CD4-positive, alpha-beta T cell treated with Interleukin-15 for 4 hours (primary cell): ENCODE measurements around the gene INSRR.
A peak's percentile ranks its signal among the peaks of the same experiment; 100 is the strongest.

Experiments
- DNase-seq: peaks from one replicate; pipeline ENCODE4 v3.0.0-alpha.2; 2020; ENCODE audit warnings: low spot score

INSRR gene

DNA sequence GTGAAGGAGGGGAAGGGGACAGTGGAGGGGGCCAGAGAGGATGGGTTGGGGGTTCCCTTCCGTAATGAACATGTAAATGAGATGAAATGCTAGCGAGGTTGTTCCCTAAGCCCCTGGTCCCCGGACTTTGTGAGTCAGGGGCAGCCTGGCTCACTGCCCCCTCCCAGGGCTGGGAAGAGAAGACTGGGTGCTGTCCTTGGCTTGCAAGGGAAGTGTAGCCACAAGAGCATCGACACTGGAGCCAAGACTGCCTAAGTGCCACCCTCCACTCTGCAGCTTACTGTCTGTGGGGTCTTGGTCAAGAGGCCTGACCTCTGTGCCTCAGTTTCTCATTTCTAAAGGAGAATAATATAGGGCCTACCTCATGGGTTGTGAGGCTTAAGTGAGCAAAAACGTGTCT, 35.1 kb upstream of the INSRR start:
- DNase-seq = no peak

DNA sequence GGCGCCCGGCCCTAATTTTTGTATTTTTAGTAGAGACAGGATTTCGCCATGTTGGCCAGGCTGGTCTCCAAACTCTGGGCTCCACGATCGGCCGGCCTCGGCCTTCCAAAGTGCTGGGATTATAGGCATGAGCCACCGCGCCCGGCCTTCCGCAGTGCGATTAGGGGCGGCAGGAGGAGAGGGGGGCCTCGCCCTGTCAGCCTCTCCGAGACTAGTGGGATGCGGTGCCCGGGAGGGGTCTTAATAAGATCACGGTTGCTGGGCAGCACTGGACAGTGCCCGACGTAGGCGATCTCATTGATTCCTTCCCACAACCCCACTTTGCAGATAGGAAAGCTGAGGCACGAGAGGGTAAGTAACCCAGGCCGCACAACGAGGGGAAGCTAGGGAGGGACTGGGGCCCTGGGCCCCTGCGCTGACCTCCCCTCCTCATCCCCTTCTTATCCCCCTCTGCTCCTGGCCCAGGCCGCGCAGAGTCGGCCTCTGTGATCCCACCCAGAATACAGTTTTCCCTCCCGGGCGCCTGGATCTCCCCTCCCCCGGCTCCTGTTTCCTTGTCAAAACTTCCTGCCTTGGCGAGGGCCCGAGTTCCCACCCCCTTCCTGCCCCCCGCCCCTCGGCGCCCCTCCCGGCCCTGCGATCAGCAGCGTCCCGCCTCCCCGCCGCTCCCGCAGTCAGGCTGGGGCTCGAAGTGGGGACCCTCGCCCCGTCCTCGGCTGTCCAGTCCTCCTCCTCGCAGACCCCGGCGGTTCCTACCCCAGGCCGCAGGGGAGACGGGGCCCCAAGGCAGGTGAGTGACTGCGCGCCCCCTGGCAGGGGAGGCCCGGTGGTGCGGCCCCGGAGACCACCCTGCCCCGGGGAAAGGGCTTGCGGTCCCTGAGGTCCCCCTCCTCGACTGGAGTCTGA, 34.4 kb upstream of the INSRR start, which contains the start of gene PEAR1:
PEAR1 (plus strand) TSS at position 671 of the 906 bp plus-strand sequence. CDS start 10,209 bp downstream, outside the sequence.
- no peak for DNase-seq

DNA sequence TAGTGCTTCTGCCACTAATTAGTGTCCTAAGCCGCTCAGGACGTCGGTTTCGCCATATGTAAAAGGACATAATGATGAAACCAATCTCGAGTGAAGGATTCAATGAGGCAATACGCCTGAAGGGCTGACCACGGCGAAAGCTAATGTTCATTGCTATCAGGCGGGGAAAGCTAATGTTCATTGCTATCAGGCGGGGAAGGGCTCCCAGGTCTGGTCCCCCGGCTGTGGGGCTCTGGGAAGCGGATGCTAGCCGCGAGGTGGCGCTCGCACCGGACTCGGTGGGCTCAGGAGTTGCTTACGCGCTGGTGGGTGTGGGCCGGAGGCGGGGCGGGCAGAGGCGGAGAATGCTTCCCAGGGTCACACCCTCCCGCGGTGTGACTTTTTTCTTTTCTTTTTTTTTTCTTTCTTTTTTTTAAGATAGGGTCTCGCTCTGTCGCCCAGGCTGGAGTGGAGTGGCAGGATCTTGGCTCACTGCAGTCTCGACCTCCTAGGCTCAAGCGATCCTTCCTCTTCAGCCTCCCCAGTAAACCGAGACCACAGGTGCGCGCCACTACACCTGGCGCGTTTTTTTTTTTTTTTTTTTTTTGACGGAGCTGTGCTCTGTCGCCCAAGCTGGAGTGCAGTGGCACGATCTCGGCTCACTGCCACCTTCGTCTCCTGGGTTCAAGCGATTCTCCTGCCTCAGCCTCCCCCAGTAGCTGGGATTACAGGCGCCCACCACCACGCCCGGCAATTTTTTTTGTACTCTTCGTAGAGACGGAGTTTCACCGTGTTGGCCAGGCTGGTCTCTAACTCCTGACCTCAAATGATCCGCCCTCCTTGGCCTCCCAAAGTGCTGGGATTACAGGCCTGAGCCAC, 33.5 kb upstream of the INSRR start:
- peak; percentile 82 for DNase-seq

DNA sequence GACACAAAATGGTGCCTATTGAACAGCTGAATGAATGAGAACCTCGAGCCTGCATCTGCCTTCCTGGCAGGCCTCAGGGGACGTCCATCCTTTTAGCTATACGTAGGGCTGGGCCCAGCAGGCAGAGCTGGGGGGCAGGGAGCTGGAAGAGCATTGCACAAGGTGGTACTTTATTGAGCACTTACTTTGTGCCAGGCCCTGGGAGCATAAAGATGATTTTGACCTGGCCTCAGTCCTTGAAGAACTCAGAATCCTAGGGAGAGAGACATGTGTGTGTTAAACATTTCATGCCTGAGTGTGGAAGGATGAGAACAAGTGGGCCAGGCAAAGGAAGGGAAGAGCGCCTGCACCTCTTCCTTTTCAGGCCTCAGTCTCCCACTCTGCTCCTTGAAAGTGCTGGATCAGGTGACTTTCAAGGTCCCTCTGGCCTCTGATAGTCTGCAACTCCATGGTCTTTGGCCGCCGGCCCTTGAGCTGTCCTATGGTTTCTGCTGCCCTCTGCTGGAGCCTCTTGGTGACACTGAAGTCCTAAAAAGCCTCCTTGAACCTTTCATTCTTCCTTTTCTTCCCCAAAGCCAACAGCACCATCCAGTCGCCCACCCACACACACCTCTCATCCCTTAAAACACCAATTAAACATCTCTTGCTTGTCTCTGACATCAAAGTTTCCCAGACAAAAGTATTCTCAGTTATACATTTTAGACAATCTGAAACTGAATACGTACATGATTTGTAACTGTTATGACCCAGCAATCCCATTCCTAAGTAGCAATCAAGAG, 31.1 kb upstream of the INSRR start:
- peak; percentile 48 for DNase-seq

DNA sequence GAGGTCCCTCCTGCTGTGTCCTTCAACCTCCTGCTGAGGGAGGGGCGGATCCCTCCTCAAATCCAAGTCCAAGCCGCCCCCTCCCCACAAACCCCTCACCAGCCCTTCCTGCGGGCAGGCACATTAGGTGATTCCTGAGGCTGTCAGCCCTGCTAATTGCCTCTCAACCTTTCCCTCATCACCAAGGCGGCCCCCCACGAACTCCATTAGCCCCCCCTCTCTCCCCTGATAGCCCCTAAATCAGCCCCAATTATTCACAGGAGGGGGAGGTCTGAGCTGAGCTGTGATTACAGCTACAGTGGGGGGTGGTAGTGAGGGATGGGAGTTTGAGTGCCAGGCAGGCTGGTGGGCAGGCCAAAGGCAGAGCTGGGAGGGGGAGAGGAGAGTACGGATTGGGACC, 28.8 kb upstream of the INSRR start:
- DNase-seq = no peak

GRCh38 chr1:156887317-156887716, 28.4 kb upstream of the INSRR start:
- no peak for DNase-seq

DNA sequence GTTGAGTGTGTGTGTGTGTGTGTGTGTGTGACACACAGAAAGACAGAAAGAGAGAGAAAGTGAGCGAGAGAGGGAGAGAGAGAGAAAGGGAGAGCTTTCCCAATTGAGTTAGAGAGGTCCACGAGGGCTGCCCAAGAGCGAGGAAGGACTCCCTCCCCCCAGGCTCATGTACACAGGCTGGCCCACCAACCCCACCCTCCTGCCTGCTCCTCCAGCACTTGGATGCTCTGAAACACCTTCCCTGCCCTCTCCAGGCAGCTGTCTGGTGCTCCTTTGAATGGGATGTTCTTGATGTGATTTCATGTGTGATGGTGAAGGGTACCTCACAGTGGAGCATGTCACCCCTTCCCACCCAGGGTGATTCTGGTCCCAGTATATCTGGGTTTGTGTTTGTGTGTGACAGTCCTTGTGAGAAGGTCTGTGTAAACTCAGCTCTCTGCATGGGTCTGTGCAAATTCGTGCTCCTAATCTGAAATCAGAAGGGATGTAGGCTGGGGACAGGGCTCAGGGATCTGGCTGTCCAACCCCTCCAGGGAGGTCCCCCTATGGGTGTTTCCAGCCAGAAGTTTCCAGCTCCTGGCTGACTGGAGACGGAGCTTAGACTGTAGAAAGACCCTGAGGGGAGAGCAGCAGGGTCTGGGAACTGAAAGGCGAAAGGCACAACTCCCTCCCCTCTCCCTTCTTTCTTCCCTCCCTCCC, 27.8 kb upstream of the INSRR start:
- DNase-seq = no peak

DNA sequence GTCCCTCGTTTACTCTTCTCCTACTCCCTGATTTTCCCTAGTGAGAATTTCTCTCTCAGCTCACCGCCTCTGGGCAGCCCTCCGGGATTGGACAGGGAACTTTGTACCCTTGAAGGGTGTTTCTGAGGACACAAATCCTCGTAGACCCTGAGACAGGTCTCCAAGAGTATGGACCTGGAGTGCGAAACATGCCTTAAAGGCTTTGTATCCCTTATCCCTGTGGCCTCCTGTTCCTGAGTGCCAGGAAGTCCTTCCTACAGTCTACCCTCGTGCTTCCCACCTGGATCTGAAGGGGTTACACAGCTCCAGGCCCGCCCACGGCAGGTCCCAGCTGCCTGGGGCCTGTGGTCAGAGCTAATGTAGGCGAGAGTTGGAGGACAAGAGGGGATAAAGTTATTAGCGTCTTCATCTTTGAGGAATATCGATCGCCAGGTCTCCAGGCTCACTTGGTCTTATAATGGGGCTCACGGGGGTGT, 27.0 kb upstream of the INSRR start:
- no peak for DNase-seq

GRCh38 chr1:156885314-156885713, 26.4 kb upstream of the INSRR start:
- no peak for DNase-seq

DNA sequence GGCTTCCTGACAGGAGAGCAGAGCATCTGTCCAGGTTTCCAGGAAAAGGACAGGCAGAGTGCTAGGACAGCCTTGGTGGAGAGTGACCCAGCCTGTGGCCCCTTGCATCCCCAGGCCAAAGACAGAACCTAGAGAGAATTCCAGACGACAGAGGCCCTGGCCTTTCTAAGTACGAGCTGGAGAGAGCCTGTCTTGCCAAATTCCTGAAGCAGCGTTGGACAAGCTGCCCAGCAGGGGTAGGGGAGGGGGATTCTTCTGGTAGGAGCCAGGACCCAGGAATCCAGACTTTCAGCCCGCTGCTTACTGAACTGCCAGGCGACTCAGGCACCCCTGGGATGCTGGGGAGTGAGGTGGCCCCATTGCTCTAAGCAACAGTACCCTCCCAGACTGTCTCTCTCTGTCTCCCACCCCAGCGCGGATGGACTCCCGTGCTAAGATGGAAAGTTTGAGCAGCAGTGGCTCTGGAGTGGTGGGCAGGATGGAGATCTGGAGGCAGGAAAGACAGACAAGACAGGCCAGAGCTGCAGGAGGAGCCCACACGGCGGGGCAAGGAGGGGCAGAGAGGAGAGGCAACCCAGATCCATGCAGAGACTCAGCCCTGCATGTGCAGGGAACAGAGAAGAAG, 25.8 kb upstream of the INSRR start:
- no peak for DNase-seq

DNA sequence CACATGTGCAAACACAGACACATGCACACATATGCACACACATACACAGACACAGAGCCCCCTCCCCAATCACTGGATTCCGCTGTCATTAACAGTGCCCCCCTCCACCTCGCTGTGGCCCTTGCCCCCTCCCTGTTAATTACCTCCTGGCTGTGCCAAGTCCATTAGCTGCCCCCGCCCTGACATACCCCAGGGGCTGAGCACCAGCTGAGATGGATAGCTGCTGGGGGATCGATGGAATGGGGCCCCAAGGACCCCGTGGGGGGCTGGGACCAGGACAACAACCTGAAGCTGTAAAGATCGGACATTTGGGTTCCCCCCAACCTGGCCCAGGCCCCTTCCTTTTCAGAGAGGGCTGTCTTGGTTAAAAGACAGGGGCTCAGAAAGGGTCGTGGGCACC, 25.0 kb upstream of the INSRR start:
- DNase-seq = no peak

DNA sequence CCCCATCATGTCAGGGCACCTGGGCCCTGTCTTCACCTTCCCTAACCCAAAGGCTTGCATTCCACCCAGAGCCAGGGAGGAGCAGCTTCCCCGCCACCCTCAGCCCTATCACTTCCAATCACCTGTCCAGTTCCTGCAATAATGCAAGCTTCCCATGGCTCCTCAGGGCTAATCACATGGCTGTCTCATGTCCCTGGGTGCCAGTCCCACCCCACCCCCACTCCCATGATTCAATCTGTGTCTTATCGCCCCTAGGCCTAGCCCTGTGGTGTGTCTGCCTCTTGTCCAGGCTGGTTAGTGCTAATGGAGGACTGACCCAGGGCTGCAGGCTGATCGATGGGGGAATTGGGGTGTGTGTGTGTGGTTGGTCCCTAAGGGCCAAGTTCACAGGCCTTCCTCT, 23.6 kb upstream of the INSRR start:
- DNase-seq = no peak

DNA sequence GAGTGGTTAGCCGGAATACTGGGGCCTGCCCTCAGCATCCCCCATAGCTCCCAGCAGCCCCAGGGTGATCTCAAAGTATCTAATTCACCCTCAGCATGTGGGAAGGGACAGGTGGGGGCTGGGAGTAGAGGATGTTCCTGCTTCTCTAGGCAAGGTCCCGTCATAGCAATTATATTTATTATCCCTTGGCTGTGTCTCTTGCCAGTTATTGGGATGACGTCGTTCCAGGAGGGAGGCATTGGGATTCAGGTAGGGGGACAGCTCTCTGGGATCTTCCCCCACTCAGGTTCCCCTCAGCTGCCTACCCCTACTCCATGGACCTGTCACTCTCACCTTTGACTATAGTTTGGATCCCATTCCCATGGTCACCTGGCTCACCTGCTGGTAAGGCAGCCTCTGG, 22.7 kb upstream of the INSRR start:
- DNase-seq = no peak

GRCh38 chr1:156881101-156881500, 22.2 kb upstream of the INSRR start:
- DNase-seq = no peak

- no peak for DNase-seq
These were observed 21.6 kb upstream of the INSRR start for GRCh38 chr1:156880473-156880872.

- no peak for DNase-seq
These were observed 21.0 kb upstream of the INSRR start for GRCh38 chr1:156879876-156880275.

DNA sequence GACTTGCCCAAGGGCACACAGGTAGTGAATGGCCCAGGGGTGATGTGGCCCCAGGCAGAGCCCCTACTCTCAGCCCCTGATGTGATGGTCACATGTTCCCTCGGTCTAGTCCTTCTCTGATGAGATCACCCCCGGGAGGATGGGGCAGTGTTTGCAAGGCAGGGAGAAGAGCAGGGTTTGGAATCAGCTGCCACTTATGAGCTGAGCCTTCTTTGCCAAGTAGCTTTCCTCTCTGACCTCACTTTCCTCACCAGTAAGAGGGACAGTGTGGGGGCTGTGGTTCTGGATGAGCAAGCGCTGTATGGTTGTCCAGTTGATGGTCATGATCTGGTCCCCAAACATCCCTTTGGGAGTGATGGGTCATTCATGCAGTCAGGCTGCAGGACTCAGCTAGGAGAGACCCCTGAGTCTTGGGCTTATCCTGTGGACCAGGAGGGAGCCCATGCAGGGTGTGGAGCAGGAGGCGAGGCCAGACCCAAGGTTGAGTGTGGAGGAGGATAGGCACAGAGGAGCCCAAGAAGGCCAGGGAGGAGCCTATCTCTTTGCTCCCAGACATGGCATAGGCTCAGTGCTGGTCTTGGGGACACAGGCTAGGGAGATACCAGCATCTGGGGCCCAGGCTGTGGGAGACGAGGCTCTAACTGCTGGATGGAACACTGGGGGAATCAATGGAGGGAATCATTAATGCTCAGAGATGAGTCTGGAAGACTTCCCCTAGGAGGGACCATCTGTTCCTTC, 18.7 kb upstream of the INSRR start:
- DNase-seq = no peak

- no peak for DNase-seq
These were observed 17.4 kb upstream of the INSRR start for GRCh38 chr1:156876281-156876680.

DNA sequence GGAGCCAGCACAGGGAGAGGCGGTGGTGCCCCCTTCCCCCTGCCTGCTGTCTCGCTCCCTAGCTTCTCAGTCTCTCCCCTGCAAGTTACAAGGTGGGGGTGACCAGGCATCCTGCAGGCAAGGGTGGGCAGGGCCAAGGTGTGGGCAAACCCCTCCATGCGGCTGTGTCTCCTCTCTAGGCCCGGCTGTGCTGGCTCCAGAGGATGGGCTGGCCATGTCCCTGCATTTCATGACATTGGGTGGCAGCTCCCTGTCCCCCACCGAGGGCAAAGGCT, 16.4 kb upstream of the INSRR start:
- no peak for DNase-seq

DNA sequence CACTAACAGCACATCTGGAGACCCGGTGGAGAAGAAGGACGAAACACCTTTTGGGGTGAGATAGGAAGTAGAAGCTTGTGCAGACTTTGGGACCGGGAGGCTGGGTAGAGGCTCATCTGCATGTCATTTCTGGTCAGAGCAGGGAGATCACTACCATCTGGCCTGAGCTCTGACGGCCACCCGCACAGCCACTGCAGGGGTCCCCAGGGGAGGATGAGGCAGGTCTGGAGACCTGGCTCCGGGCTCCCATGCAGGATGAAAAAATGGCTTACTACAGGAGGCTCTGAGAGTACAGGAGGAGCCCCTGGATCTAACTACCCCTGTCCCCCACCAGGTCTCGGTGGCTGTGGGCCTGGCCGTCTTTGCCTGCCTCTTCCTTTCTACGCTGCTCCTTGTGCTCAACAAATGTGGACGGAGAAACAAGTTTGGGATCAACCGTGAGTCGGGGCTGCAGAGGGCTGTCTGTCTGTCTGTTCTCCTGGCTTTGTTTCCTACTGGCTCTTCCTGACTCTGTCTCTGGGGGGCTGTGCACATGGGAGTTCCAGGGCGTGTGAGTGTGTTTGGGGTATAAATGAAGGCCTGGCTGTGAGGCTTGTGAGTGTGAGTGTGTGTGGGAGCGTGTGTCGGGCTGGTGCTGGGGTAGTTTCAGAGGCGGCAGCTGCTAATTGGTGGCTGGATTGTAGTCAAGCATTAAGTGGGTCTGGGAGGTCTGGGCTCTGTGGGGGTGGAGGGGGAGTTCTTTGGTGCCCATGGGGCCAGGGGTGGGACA, 15.8 kb upstream of the INSRR start:
- no peak for DNase-seq
